ENCODE results near the gene NUMA1.

The NUMA1 gene

DNA sequence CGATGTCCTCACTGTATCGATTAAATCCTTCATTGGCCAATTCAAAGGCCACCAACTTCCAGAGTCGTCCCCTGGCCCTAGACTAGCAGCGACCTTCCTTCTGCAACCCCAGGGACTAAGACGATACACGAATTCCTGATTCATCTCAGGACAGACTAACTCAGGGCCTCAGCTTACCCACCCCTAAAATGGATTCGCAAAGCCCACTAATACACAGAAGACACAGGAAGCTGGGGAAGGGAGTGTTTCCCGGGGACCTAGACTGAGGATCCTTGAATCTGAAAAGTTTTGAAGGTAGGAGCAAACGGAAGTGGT, 22.2 kb upstream of the NUMA1 start:
- DNase-seq: no peak

DNA sequence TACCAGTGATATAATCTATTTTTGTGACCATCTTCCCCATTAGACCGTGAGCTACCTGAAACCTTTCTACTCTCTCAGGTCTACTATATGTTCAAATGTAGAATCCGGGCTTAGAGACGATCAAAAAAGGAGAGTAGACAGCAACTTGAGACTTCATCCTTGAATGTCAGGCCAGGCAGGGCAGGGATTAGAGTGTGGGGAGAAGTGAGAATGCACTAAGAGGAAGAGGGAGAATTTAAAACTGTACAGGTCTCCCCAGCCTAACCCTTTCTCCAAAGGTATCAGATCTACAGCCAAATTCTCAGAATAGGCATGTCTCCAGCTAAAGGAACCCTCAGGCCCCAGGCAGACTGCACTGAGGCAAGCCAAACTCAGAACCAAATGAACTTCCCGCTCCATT, 21.8 kb upstream of the NUMA1 start:
- DNase-seq: no peak

DNA sequence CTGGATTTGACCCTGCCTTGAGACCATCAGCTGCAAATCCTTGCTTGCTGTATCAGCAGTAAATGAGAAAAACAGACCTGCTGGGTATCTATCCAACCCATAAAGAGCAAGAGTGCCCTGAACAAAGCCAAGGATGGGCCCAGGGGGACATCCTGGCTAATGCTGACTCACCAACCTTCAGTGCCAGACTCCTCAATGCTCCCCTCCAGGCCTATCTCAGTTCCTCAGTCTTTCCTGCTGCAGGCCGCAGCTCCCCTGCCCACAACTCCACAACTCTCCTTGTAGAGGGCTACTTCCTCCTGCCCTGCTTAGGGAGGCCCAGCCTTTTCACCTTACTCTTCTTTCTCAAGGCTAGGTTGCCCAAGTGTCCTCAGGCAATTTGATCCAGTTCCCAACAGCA, 20.1 kb upstream of the NUMA1 start:
- DNase-seq: no peak

DNA sequence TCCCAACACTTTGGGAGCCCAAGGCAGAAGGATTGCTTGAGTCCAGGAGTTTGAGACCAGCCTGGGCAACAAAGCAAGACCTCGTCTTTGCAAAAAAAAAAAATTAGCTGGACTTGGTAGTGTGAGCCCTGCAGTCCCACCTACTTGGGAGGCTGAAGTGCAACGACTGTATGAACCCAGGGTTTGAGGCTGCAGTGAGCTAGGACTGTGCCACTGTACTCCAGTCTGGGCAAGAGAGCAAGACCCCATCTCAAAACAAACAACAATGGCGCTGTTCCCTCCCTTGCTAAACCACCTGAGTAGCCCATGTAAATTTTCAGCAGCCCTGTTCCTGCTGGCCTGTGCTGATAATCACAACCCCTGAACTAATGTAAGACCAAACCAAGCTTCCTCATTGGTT, 19.7 kb upstream of the NUMA1 start:
- DNase-seq: no peak

DNA sequence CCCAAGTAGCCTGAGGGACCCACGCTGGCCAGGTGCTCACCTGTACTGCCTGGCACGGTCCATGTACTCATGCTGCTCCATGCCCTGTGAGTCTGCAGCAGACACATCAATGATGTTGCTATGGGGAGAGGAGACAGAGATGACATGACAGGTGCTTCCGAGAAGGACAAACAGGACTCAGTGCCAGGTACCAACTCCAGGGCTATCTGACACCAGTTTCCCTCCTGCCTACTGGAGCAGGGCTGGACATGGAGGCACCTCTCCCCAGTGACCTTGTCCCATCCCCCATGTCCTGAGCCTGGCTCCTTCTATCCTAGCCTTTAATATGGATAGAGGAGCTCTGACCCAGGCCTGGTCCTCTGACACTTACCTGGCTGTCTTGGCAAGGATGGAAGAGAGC, 18.4 kb upstream of the NUMA1 start:
- no peak for DNase-seq

DNA sequence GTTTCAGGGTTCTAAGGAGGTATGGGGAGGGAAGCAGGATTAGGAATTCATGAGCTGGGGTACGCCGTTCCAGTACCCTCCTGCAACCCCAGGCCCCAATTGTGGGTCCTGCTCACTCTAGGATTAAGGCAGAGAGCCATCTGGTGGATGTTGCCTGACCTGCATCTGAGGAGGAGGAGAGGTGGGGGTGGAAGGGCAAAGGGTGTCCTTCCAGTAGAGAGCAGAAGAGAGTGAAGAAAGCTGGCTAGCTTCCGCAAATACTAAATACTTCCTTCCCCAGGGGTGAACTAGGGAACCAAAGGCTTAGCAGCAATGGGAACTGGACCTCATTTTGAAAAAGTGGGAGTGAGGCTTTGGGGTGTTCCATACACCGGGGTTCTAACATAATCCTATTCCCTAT, 10.9 kb upstream of the NUMA1 start:
- peak; percentile 62 for DNase-seq

DNA sequence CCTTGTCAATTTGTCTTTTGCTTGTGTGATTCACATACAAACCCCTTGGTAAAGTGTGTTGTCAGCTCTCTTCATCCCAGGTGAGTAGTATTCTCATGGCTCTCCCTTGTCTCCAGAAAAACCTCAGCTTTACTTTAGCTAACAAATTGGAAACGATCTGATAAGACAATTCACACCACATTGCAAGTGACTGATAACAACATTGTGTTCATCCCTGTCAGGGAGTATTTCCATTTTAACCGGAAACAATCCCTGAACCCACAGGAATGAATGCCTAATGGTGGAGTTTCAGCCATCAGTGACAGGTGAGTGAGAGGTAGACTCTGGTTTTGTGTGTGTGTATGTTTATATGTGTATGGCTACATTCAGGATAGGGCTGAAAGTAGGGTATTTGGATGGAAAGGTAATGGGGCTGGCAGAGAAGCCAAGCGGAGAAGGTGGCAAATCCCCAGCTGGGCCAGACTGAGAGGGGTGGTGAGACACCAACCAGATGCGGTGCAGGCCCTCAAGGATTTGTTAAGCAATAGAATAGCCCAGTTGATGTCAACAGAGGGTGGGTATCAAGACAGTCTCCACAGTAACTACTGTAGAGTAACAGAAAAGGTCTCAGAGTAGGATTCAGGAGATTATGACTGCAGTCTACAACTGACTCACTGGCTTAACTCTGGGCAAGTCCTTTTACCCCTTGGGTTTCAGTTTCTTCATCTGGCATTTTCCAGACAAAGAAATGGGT, 7.9 kb upstream of the NUMA1 start:
- no peak for DNase-seq

DNA sequence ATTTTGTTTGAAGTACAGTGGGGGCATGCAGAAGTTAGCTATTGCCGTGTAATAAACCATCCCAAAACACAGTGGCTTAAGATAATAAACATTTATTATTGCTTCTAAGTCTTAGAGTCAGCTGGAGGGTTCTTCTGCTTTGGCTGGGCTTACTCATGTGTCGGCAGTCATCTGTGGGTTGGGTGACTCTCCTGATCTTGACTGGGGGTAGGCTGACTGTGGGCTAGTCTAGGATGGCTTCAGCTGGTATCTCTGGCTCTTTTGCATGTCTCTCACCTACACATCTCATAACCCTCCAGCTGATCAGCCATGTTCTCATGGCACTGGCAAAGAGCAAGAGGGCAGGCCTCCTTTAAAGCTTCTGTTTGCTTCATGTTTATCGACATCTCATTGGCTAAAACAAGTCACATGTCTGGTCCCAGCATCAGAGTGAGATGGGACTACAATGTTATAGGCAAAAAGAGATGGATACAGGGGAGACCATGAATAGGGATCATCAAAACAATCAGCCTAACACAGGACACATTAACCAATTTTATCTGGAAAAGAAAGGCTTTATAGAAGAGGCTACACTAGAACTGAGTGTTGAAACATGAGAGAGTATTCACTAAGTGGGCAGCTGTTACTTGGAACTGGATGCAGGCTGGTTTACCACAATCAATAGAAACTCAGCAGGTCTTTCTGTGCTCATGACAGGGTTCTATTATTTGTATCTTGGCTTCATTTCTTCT, 5.4 kb upstream of the NUMA1 start:
- DNase-seq: no peak

DNA sequence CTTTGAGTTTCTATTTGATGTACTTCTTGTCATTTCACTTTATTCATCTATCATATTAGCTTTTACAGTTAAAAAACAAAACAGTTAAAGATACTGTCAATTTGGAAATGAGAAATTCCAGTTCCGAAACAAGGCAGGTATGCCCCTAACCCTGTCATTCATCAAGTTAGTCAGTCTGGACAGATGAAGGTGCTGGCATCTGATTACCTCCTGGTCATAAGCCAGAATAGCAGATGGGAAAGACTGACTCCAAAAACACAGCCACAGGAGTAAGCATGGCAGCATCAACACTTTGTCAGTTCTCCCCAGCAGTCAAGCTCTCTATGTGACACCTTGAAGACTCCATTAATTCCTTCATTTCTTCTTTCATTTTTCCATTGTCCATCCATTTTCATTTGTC, 4.6 kb upstream of the NUMA1 start:
- no peak for DNase-seq

DNA sequence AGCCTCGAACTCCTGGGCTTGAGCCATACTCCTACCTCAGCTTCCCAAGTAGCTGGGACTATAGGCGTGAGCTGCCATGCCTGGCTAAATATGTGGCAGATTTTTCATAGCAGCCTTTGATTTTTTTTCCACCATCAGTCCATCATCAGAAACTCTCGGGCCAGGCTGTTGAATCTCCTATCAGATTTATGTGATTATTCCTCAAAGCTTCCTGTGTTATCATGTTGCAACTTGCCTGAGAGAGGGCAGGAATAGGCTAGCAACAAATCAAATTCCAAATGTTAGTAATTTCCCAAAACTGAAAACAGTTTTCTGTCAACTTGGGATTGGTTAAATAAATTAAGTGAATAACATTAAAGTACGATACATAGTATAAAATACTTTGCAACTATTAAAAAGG, 3.7 kb upstream of the NUMA1 start:
- DNase-seq: no peak

DNA sequence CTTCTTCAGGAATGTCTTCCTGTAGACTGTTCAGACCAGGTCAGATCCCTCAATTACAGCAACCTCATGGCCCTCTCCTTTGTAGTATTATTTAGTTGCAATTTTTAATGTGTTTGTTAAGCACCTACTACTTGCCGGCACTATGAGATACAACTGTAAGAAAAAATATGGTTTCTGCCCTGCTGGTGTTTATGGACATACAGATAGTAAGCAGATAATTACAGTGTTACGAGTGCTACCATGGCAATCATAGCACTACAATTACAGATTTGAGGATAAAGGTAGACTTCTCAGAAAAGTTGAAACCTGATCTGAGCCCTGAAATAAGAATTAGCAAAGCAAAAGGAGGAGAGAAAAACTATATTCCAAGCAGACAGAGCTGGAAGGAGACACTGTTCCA, 3.1 kb upstream of the NUMA1 start:
- DNase-seq: no peak

DNA sequence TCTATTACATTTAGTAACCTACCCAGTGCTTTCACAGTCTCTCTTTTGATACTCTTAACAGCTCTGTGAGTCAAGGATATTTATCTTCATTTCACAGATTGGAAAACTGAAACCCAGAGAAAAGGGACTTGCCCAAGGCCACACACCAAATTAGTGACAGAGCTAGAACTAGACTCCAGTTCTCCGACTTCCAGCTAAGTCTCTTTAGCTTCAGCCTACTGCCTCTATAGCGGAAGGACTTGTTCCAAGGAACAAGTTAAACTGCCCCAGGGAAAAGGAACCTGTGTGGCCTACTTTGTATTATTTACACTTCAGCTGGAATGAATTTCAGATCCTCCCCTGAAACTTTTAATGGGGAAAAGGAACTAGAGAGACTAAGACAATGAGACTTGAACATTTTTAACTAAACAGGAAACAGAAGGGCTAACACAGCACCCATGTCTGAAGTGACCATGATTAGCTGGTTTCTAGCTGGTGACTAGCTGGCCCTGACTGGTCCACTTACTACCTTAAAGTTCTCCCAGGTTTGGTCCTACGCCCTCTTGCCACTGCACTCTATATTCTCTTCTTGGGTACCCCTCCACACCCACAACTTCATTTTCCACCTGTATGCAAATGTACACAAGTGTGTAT, 1.6 kb upstream of the NUMA1 start:
- DNase-seq: no peak

DNA sequence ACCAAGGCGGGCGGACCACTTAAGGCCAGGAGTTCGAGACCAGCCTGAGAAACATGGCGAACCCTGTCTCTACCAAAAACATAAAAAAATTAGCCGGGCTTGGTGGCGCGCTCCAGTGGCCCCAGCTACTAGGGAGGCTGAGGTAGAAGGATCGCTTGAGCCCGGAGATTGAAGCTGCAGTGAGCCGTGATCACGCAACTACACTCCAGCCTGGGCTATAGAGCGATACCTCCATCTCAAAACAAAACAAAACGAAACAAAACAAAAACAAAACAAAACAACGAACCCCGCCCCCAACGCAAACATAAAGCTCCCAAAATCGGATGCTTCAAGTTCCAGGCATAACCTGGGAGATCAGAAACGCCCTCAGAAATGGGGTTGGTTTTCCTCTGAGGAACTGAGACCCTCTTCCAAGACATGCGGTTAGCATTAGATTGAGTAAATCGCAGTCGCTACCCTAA, 872 bp upstream of the NUMA1 start:
- no peak for DNase-seq

DNA sequence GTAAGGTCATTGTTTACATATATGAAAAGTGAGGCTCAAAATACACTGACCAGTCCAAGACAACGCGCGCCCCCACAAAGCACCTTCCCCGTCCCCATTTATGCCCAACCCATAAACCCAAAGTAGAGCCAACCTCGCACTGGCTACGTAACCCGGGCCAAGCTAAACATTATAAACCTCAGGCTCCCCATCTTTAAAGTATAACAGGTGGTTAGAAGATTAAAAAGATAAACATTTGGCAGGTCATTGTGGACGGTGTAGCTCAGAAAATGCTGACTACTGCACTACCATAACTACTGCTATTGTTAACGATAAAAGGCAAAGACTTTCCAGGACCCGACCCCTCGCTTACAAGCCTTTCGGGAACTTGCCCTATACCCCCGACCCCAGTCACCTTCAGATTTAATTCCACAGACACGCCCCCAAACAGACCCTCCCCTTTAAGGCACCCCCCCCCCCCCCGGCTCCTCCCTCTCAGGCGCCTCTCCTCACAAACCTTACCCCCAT, 470 bp downstream of the NUMA1 start:
- no peak for DNase-seq

DNA sequence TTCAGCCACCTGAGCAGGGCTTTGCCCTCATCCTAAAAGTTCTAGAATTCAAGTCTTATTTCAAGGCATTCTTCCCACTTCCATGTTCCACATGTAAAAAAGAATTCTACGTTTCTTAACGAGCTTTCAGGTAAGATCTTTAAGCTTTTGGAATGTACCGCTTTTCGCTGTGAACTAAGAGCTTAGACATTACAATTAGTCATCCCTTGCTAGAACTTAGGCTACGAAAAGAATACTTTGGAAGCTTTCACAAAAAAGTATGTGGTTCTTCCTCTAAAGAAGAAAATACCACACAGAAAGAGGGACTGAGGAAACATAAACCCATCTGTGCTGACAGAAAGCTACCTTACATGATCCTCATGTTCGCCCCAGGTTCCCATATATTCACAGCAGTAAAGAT, 1.9 kb downstream of the NUMA1 start:
- no peak for DNase-seq

DNA sequence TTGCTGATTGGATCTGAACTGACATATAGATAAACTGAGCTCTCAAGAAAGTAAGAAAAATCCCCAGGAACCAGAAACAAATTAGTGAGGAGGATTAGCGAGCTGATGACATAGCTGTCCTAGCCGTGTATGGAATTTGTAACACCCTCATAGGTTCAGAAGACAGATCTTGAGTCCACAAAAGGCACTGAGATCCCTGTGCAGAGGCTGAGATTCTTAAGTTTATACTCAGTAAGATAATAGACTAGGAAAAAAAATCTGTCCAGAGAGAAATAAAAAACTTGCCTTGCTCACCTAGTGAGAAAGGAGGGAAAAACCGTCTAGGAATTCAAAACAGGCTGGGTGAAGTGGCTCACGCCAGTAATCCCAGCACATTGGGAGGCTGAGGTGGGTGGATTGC, 4.6 kb downstream of the NUMA1 start:
- no peak for DNase-seq

DNA sequence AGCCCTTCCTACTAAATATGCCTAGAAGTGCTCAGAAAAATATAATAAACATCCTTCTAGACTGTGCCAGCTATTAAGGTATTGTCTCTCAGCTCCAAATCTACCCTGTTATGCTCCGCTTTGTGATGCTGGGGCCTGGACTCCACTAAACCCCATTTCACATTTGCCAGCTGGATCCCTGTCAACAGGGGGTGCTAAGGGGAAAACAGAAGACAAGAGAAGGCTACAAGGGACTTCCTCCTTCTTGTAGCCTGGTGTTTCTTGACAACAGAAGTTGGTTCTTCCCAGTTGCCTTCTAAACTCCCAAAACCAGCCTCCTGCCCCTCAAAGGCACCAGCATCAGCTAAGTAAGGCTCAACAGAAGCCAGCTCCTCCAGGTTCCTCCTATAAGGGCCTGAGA, 5.2 kb downstream of the NUMA1 start:
- DNase-seq: no peak

DNA sequence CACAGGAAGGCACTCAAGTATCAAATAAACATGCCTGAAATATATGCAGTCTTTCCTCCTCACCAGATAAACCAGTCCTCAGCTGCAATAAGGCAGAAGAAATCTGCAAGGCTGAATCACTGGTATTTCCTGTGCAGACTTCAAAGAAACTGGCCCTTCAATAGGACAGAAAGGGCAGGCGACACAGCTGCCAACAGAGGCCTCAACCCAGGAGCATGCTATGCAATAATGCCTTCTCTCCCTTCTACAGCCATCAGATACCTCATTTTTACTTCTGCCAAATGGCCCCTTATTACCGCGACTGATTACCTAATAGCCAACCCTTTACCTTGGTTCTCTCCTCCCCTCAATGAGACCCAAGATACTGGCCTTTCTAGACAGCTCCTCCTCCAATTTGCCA, 8.0 kb downstream of the NUMA1 start:
- DNase-seq: no peak

DNA sequence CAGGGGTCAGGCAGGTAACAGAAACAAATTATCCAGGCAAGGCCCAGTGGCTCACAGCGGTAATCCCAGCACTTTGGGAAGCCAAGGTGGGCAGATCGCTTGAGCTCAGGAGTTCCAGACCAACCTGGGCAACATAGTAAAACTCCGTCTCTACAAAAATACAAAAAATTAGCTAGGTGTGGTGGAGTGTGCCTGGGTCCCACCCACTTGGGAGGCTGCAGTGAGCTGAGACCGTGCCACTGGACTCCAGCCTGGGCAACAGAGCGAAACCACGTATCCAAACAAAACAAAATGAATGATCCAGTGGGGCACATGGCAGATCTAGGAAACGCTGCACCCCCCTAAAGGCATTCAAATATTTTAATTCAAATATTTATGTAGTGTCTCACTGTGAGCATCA, 9.9 kb downstream of the NUMA1 start:
- DNase-seq: no peak

DNA sequence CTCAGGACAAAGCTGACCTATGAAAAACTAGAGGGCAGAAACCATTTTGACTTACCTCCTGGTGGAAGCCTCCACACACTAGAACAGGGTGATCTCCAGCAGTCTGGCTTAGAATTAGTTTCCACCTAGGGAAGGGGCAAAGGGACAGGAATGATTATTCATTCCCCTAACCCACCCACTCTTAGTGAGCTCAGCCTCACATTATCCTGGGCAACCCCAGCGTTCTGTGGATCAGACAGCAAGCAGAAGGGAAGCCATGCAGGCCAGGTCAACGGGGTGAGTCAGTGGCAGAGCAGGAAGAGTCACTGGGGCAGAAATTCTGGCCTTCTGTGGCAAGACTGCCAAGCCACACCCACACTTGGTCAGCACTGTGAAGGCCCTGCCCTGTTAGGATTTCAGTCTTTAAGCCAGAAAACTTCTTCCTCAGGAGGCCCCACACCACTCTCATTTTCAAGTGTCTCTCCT, 10.5 kb downstream of the NUMA1 start:
- no peak for DNase-seq

DNA sequence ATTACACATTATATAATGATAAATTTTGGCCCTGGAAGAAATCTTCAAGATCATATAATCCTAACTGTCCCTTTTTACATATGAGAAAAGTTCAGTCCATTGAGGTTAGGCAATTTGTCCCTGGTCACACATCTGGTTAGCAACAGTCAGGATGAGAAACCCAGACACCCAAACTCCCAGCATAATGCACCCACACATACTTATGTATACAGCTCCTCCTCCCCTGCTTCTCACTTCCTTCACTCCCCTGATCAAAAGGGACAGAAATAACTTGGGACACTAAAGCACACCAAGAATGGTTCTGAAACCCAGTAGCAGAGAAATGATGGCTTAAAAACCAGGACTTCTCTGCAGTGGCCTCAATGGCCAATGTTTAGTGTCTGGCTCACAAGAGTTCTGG, 11.1 kb downstream of the NUMA1 start:
- no peak for DNase-seq

DNA sequence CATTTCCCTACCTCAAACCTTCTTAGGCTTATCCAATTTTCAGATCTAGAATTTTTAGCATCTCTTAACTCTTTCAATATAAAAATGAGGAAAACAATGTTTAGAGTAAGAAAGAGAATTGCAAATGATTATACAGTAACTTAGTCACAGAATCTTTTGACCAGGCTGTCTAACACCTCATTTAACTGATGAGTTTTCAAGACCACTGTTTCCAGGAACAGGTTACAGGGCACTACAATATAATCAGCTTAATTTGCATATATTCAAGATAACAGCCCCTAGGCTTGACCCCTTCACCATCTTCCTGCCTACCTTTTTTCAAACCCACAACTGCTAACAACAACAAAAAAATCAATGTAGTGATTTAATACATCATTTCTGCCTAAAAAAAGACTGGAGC, 12.7 kb downstream of the NUMA1 start:
- DNase-seq: no peak

DNA sequence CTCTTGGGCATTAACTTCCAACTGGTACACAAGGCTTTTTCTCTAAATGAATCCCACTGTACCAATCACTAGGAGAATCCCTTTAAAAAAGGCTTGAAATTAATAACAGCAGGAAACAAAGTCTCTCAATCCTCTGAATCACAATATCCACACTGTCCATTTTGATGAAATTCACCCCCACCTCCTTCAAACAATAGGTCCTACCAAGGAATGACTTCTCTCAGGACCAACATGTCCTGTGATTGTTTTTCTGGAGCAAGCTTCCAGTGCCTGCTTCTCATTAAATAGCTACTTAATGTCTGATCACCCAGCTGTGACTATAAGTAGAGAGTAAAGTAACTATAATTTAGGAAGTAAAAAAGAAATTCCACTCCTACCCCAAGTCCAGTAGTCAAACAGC, 13.1 kb downstream of the NUMA1 start:
- DNase-seq: no peak

DNA sequence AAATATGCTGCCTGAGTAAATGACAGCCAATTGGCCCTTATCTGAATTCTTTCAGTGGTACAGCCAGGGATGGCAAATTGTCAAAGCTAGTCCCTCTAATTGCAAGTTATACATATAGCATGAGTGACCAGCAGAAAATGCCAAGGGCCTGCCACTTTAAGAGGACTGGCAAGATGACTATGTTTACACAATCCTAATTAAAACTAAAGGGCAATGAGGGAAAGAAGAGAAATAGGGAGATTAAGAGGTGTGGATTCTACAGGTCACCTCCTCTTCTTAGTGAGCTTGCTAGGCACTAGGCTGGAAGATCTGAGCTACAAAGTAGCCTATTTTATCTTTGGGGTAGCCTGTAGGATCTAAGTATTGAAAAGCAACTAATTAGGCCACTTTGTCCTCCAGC, 13.5 kb downstream of the NUMA1 start:
- no peak for DNase-seq

All from 8988T (cell line).